Dedifferentiated amniotic fluid mesenchymal stem cell (primary cell): Measurements from ENCODE around the gene CHCHD3.

Source experiments
- DNase-seq: peaks from one replicate; pipeline ENCODE4 v3.0.0-alpha.2; 2016; ENCODE audit errors: extremely low spot score

CHCHD3 gene

GRCh38 chr7:132776048-132776620, 305.8 kb downstream of the CHCHD3 start:
- no peak for DNase-seq

GRCh38 chr7:132773527-132773956, 308.3 kb downstream of the CHCHD3 start:
- DNase-seq, result peak; percentile 77

GRCh38 chr7:132771301-132771730, 310.6 kb downstream of the CHCHD3 start:
- DNase-seq, result no peak

- DNase-seq, result no peak
Observed at GRCh38 chr7:132770055-132770454, 311.8 kb downstream of the CHCHD3 start.

- no peak for DNase-seq
Observed at GRCh38 chr7:132769280-132769679, 312.6 kb downstream of the CHCHD3 start.

GRCh38 chr7:132768099-132768498, 313.8 kb downstream of the CHCHD3 start:
- no peak for DNase-seq

- DNase-seq, result no peak
Observed at GRCh38 chr7:132767378-132767777, 314.5 kb downstream of the CHCHD3 start.

DNA sequence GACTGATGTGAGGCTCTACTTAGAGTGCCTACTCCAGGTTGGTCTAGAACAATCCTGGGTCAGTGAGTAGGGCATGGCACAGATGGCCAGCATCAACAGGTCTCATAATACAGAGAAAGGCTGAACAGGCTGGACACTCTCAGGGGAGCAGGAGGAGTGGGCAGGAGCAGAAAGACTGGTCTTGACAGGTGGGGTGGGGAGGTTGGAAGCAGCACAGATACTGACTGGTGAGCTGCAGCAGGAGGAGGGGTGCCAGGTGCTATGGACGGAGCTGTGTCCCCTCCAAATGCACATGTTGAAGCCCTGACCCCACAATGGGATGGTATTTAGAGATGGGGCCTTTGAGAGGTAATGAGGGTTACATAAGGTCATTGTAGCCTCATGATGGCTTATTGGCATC, 315.2 kb downstream of the CHCHD3 start:
- DNase-seq, result no peak

GRCh38 chr7:132765861-132766260, 316.0 kb downstream of the CHCHD3 start:
- no peak for DNase-seq

DNA sequence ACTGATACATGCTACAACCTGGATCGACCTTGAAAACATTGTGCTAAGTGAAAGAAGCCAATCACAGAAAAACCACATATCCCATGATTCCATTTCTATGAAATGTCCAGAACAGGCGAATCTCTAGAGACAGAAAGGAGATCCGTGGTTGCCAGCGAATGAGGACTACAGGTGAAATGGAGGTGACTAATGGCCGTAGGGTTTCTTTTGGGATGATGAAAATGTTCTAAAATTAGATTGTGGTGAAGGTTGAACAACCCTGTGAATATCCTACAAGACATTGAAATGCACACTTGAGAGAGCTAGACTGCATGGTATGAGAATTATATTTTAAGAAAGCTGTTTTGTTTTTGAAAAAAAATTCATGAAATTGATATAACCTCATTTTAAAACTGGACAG, 317.1 kb downstream of the CHCHD3 start:
- DNase-seq, result no peak

- DNase-seq, result no peak
Observed at GRCh38 chr7:132760866-132761265, 321.0 kb downstream of the CHCHD3 start.

- no peak for DNase-seq
Observed at GRCh38 chr7:132760244-132760623, 321.7 kb downstream of the CHCHD3 start.

GRCh38 chr7:132759482-132760243, 322.2 kb downstream of the CHCHD3 start:
- no peak for DNase-seq

DNA sequence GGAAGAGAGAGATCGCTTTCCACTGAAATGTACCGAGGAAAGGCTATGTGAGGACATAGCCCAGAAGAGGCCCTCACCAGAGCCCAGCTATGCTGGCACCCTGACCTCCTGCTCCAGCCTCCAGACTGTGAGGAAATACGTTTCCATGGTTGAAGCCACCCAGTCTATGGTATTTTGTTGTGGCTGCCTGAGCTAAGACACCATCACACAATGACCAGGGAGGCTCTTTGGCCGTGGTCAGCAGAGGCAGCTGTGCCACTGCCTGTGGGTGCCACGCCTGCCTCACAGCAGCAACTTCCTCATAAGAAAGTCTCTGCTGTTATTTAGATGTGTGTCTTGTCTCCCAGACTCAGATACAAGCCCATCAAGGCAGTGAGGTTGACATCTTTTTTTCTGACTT, 322.9 kb downstream of the CHCHD3 start:
- DNase-seq, result no peak

- no peak for DNase-seq
Observed at GRCh38 chr7:132757783-132758182, 324.1 kb downstream of the CHCHD3 start.

DNA sequence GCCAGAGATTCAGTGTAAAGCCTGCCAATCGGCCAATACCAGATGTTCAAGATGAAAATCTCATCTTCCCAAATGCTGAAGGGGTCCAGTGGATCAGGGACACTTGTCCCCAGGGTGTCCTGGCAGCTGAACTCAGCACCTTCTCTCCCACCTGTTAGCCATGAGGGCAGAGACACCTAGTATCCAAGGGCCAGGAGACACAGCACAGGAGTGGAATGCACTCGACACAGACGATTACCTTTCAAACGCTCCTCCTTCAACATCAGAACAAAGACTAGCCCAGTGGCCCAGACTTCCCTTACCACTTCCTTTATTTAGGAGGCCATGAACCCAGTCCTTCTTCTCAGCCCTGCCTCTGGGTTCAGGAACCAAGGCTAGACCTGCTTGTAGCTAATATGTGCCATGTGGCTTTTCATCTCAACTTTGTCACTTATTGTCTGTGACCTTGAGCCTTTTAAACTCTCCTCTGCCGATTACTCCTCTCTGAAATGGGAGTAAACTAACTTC, 325.4 kb downstream of the CHCHD3 start:
- DNase-seq, result no peak

DNA sequence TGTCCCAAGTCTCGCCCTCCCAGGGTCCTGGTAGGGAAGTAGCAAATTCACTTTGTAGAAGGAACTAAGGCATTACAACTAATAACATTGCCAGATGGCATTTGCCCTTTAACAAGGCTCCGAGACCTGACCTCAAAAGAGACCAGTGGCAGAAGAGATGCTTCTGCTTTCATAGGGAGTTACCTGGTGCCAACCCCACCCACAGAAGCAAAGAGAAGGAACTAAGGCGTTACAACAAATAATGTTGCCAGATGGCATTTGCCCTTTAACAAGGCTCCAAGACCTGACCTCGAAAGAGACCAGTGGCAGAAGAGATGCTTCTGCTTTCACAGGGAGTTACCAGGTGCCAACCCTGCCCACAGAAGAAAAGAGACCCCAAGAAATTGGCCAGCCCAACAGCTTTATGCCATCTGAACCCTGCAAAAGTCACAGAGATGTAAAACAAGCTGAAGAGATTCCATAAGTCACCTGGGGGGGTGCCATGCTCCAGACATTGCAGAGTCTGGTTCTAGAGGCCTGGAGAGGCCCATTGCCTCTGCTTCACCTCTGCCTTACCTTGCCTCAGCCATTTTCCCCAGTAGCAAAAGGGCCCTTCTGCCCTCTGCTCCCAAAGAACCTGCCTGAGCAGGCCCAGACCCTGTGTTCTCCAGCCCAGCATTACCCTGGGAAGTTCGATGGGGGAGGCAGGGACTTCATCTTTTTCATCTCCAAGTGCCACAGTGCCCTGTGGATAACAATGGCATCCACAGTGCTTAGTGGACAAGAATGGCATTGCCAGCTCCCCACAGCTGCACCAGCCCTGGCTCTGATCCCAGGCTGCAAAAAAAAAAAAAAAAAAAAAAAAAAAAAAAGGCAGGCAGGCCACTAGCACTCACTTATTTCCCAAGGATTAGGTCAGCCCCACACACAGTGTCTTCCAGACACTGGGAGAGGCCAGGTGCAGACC, 326.1 kb downstream of the CHCHD3 start:
- DNase-seq, result no peak

DNA sequence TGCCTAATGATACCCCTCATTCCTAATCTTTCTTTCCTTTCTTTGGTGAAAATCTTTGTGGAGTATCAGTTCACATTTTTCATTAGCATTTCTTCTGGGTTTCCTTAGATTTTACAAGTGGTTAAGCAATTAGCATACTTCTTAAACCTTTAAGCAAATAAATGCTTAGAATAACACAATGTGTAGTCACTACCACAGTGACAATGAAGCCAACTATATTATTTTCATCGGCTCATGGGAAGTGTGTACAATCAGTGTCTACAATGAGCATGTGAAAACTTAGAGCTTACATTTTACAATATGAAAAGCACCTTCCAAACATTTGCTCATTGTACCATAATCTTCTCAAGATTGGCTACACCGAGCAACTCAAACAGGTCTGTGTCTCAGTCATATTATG, 329.5 kb downstream of the CHCHD3 start:
- DNase-seq, result no peak

- no peak for DNase-seq
Observed at GRCh38 chr7:132751244-132751647, 330.6 kb downstream of the CHCHD3 start.

- no peak for DNase-seq
Observed at GRCh38 chr7:132750530-132751217, 331.2 kb downstream of the CHCHD3 start.

DNA sequence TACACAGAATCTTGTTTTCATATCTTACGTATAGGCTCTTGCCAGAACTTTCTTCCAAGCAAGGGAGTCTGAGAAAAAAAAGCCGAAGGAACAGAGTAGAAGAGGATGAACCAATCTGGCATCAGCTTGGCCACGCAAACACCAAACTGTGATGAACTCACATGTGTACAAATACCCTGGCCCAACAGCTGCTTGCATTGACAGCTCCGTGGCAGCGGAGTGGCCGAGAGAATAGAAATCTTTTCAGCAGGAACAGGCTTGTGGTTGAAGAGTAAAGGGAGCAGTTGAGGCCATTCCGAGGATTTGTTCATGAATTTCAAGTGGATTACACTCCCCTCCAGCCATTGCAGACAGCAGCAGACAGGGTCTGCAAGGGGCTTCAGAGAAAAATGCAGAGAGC, 331.8 kb downstream of the CHCHD3 start:
- no peak for DNase-seq

- DNase-seq, result no peak
Observed at GRCh38 chr7:132745510-132745909, 336.4 kb downstream of the CHCHD3 start.
